SK-N-SH (cell line): Measurements from ENCODE around the gene CAMK2B. TPM values are rescaled to one million over a fixed set of nuclear protein-coding genes. Genes with fewer than 3 reads are reported as not detected.

Experiments
- CTCF ChIA-PET: fragments of 300-600, 350-600 bp; formaldehyde crosslinking; extraction: SDS; loops from one replicate; lab custom pipeline; 2021; lab: Yijun Ruan, JAX
- POLR2A ChIA-PET: fragments of 350-600 bp; sonication (Branson Sonifier 250); formaldehyde crosslinking; extraction: SDS; loops from one replicate; lab custom pipeline; 2020; ENCODE audit warnings: antibody characterized with exemption, inconsistent platforms; lab: Yijun Ruan, JAX
- DNase-seq: peaks from one replicate; pipeline ENCODE4 v3.0.0; 2012
- H2AFZ ChIP-seq: fragments of 200-600 bp; sonication (generic); 2 replicates; pipeline ENCODE4 v1.8.1; 2016; ENCODE audit warnings: antibody characterized with exemption, mild to moderate bottlenecking, low read depth
- H3F3A ChIP-seq: fragments of 200-600 bp; sonication (generic); replicated peaks from 2 replicates; pipeline ENCODE3; 2016; ENCODE audit warnings: antibody characterized with exemption, mild to moderate bottlenecking; ENCODE audit not compliant: insufficient read depth
- H3K27ac ChIP-seq, 2 experiments: fragments of 200-500 bp in 1 of 2; fragments of 200-600 bp in 1 of 2; sonication (Bioruptor generic) in 1 of 2; sonication (generic), shearing (Covaris generic) in 1 of 2; 2 replicates each; pipeline versions ENCODE4 v1.5.1 to v1.6.1; 2014 to 2016; ENCODE audit warnings: low read depth in 2 of 2, inconsistent platforms in 1 of 2, low read length in 1 of 2, mild to moderate bottlenecking in 1 of 2, mixed read lengths in 1 of 2
- H3K27me3 ChIP-seq: fragments of 200-600 bp; sonication (generic), shearing (Covaris generic); 2 replicates; pipeline ENCODE4 v1.6.1; 2016; ENCODE audit warnings: mixed run types; ENCODE audit not compliant: insufficient read depth
- H3K36me3 ChIP-seq, 2 experiments: fragments of 200-500 bp in 1 of 2; fragments of 200-600 bp in 1 of 2; sonication (Bioruptor generic) in 1 of 2; sonication (generic) in 1 of 2; replicated peaks in 1 of 2; 2 replicates each; pipeline versions ENCODE3 to v1.5.1; 2014 to 2016; ENCODE audit warnings: low read length in 1 of 2, mild to moderate bottlenecking in 1 of 2; ENCODE audit not compliant: insufficient read depth in 2 of 2, control insufficient read depth in 1 of 2
- H3K4me1 ChIP-seq, 2 experiments: fragments of 200-500 bp in 1 of 2; fragments of 200-600 bp in 1 of 2; sonication (Bioruptor generic) in 1 of 2; sonication (generic), shearing (Covaris generic) in 1 of 2; 2 replicates each; pipeline versions ENCODE4 v1.5.1 to v1.6.1; 2014 to 2016; ENCODE audit warnings: low read depth in 1 of 2, low read length in 1 of 2, mixed run types in 1 of 2; ENCODE audit not compliant: insufficient read depth in 2 of 2, control insufficient read depth in 1 of 2
- H3K4me2 ChIP-seq: fragments of 200-600 bp; sonication (generic), shearing (Covaris generic); 2 replicates; pipeline ENCODE4 v1.6.1; 2017; ENCODE audit warnings: mixed run types
- H3K4me3 ChIP-seq, 2 experiments: fragments of 200-500 bp in 1 of 2; fragments of 200-600 bp in 1 of 2; sonication (Bioruptor generic) in 1 of 2; sonication (generic), shearing (Covaris generic) in 1 of 2; 2 replicates each; pipeline versions ENCODE4 v1.5.1 to v1.8.1; 2014 to 2016; ENCODE audit warnings: low read depth in 2 of 2, inconsistent platforms in 1 of 2, low read length in 1 of 2, mild to moderate bottlenecking in 1 of 2, mixed read lengths in 1 of 2, moderate library complexity in 1 of 2
- H3K79me2 ChIP-seq: fragments of 200-600 bp; sonication (generic); 2 replicates; pipeline ENCODE4 v1.8.1; 2017; ENCODE audit warnings: mild to moderate bottlenecking; ENCODE audit not compliant: insufficient read depth
- H3K9ac ChIP-seq: fragments of 200-600 bp; sonication (generic); 2 replicates; pipeline ENCODE4 v1.6.1; 2017; ENCODE audit warnings: mixed run types
- H3K9me2 ChIP-seq: fragments of 200-600 bp; sonication (generic); 2 replicates; pipeline ENCODE4 v1.6.1; 2017; ENCODE audit warnings: mixed run types
- H3K9me3 ChIP-seq: fragments of 200-600 bp; sonication (generic); 2 replicates; pipeline ENCODE4 v1.6.1; 2017; ENCODE audit warnings: mixed run types, mild to moderate bottlenecking, moderate library complexity
- H4K20me1 ChIP-seq: fragments of 200-600 bp; sonication (generic); 2 replicates; pipeline ENCODE4 v1.6.1; 2017; ENCODE audit warnings: mild to moderate bottlenecking, mixed run types; ENCODE audit not compliant: insufficient read depth
- CHD2 ChIP-seq: fragments of 150-350 bp; IDR thresholded peaks from 2 replicates; pipeline ENCODE4 v1.6.1; 2018; ENCODE audit warnings: low read length; ENCODE audit not compliant: partially characterized antibody
- ELF1 ChIP-seq: IDR thresholded peaks from 2 replicates; pipeline ENCODE4 v1.4.0; 2012
- EP300 ChIP-seq, 2 experiments: IDR thresholded peaks; 2 replicates each; pipeline versions ENCODE4 v1.4.0 to v1.6.1; 2012; ENCODE audit warnings: borderline replicate concordance in 1 of 2, low read depth in 1 of 2, low read length in 1 of 2
- FOSL2 ChIP-seq: IDR thresholded peaks from 2 replicates; pipeline ENCODE4 v1.4.0; 2012; ENCODE audit warnings: low read depth, mild to moderate bottlenecking, moderate library complexity, borderline replicate concordance
- FOXJ3 ChIP-seq: sonication (generic); formaldehyde crosslinking; IDR thresholded peaks from 2 replicates; pipeline ENCODE4 v1.5.1; 2020; ENCODE audit warnings: mild to moderate bottlenecking, missing genetic modification reagents
- GATA2 ChIP-seq: sonication (generic); formaldehyde crosslinking; IDR thresholded peaks from 2 replicates; pipeline ENCODE4 v1.5.0; 2020; ENCODE audit warnings: mild to moderate bottlenecking, missing genetic modification reagents
- JUND ChIP-seq: IDR thresholded peaks from 2 replicates; pipeline ENCODE4 v1.4.0; 2012
- NFIC ChIP-seq: IDR thresholded peaks from 2 replicates; pipeline ENCODE4 v1.4.0; 2012; ENCODE audit warnings: borderline replicate concordance
- POLR2AphosphoS5 ChIP-seq: IDR thresholded peaks from 2 replicates; pipeline ENCODE4 v1.6.1; 2012; ENCODE audit warnings: low read depth, low read length
- RAD21 ChIP-seq: IDR thresholded peaks from 2 replicates; pipeline ENCODE4 v1.6.1; 2012; ENCODE audit warnings: mild to moderate bottlenecking, low read length
- RFX5 ChIP-seq: IDR thresholded peaks from 2 replicates; pipeline ENCODE4 v1.6.1; 2012; ENCODE audit warnings: mild to moderate bottlenecking, improper control_type of control experiment, low read length
- TAF1 ChIP-seq: IDR thresholded peaks from 2 replicates; pipeline ENCODE4 v1.6.1; 2012; ENCODE audit warnings: low read depth, mild to moderate bottlenecking, low read length, moderate library complexity, borderline replicate concordance
- TCF12 ChIP-seq: IDR thresholded peaks from 2 replicates; pipeline ENCODE4 v1.4.0; 2012
- WGBS: methylation state at CpG from one replicate; pipeline ENCODE4 v1.1.6; 2017; ENCODE audit warnings: low lambda C conversion rate; 5-methylcytosine and 5-hydroxymethylcytosine counted together
- polyA plus RNA-seq, 3 experiments: library from polyadenylated mRNA; depleted of rRNA; stranded (reverse); fragments of >200 nt; gene quantifications; 2 replicates each; pipeline ENCODE4 v1.2.3, GENCODE V29; 2012
- TF ChIP-seq, protein P1 (sequence below): IDR thresholded peaks from 2 replicates; pipeline ENCODE4 v1.4.0; 2012; ENCODE audit warnings: low read depth, borderline replicate concordance
- TF ChIP-seq, protein P2 (sequence below): fragments of 150-350 bp; IDR thresholded peaks from 2 replicates; pipeline ENCODE4 v1.6.1; 2016; ENCODE audit warnings: mild to moderate bottlenecking, low read depth, low read length

Gene CAMK2B
- polyA plus RNA-seq, 1 of the 3 experiments (the other 2 are of a cell fraction), result 0.20 TPM

DNA sequence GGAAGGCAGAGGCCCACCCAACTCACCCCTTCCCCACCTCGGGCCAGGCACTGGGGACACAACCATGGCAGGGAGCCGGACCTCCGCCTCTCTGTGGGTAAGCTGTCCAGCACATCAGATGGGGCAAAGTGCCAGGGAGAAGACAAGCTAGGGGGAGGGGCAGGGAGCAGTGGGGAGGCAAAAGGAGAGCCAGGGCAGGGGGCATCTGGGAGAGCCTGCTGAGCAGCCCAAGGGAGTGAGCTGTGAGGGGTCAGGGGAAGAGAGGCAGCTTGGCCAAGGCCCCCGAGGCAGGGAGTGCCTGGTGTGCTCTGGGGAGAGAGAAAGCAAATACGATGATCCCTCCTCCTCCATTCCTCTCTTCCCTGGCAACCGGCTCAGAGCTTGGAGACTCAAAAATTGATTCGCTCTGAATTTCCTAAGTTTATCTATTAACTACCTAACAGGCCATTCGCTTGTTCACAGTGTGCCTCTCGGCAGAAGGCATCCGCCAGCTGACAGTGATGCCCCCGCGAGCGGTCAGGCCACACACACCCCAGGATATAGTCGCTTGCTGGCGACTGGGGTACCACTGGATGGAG, 4.5 kb downstream of the CAMK2B start:
- ChIA-PET CTCF (interaction anchor here (1.2 to 9.5 kb wide), 6 partner anchors 13 to 244 kb away, joined by 3 to 73 read pairs (median 3); no protein-coding TSS in a partner anchor), POLR2A (interaction anchor here (0.6 kb wide), 1 partner anchor 250 kb away, joined by 3 read pairs; no protein-coding TSS in a partner anchor)
- 54% methylated on average over 15 of the region's 15 CpGs for WGBS
- Histone ChIP-seq H3K4me1 (peaks cover 0 to 32% of the 10 kb centered on the region in 2 experiments; a peak in 2 of 4 replicates), H3K4me2 (no peak overlapping the region), H3F3A (no peaks in the 10 kb centered on the region), H2AFZ (no peak overlapping the region), H3K9me3 (no peaks in the 10 kb centered on the region; the same call in 1 of the 2 replicates), H3K79me2 (no peaks in the 10 kb centered on the region), H3K36me3 (no peaks in the 10 kb centered on the region), H3K4me3 (no peak overlapping the region), H3K27me3 (peaks cover 27% of the 10 kb centered on the region), H3K9ac (no peak overlapping the region), H3K9me2 (no peaks in the 10 kb centered on the region), H3K27ac (peak overlapping the region in 1 of 2 experiments; percentile 58; a peak in 2 of 4 replicates), H4K20me1 (no peaks in the 10 kb centered on the region)
- DNase-seq, result peak; percentile 85
- TF ChIP-seq FOSL2 (no peak), NFIC (no peak), RFX5 (peak; percentile 92), TAF1 (no peak), ELF1 (no peak), GATA2 (CRISPR knock-in tag) (peak; percentile 85), FOXJ3 (CRISPR knock-in tag) (no peak), CHD2 (peak; percentile 14), TCF12 (no peak), RAD21 (0 out of 2 replicates have a peak, but pooled peaks have one; percentile 19), EP300 (IDR thresholded peaks at IDR 0.05; ENCODE audit: borderline replicate concordance in 1 of 2, low read depth in 1 of 2, low read length in 1 of 2) (0 out of 4 replicates have a peak, but pooled peaks of 1 of the 2 experiments have one; percentile 17)
- TF ChIP-seq, protein P1, sequence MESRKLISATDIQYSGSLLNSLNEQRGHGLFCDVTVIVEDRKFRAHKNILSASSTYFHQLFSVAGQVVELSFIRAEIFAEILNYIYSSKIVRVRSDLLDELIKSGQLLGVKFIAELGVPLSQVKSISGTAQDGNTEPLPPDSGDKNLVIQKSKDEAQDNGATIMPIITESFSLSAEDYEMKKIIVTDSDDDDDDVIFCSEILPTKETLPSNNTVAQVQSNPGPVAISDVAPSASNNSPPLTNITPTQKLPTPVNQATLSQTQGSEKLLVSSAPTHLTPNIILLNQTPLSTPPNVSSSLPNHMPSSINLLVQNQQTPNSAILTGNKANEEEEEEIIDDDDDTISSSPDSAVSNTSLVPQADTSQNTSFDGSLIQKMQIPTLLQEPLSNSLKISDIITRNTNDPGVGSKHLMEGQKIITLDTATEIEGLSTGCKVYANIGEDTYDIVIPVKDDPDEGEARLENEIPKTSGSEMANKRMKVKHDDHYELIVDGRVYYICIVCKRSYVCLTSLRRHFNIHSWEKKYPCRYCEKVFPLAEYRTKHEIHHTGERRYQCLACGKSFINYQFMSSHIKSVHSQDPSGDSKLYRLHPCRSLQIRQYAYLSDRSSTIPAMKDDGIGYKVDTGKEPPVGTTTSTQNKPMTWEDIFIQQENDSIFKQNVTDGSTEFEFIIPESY, result no peak

DNA sequence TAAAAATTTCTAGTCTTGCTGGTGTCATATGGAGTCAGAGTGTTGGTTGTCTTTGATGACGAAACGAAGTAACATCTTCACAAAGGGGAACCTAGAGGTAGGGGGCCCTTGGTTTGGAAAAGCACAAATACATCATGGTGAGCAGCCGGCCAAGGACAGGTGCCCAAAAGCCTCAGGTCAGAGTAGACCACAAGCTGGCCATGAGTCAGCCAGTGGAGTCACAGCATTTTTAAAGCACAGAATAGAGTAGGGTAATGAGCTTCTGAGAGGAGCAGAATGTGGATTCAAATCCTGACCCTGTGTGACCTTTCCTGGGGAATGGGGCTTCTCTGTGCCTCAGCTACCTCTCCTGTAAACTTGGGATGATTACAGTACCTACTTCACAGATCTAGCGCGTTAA, 5.3 kb downstream of the CAMK2B start:
- no peak for DNase-seq
- H3F3A ChIP-seq, result no peaks in the 10 kb centered on the region
- H3K27ac ChIP-seq, result no peak overlapping the region
- TF ChIP-seq NFIC (no peak), POLR2AphosphoS5 (no peak), JUND (no peak)
- TF ChIP-seq, protein P2, sequence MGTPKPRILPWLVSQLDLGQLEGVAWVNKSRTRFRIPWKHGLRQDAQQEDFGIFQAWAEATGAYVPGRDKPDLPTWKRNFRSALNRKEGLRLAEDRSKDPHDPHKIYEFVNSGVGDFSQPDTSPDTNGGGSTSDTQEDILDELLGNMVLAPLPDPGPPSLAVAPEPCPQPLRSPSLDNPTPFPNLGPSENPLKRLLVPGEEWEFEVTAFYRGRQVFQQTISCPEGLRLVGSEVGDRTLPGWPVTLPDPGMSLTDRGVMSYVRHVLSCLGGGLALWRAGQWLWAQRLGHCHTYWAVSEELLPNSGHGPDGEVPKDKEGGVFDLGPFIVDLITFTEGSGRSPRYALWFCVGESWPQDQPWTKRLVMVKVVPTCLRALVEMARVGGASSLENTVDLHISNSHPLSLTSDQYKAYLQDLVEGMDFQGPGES, result no peak
- H3K79me2 ChIP-seq, result no peaks in the 10 kb centered on the region
- no peaks in the 10 kb centered on the region for H3K9me2 ChIP-seq
- ChIA-PET CTCF (interaction anchor here (1.2 to 9.5 kb wide), 6 partner anchors 10 to 245 kb away, joined by 3 to 73 read pairs (median 4); no protein-coding TSS in a partner anchor), POLR2A (no interaction called here)
- H4K20me1 ChIP-seq, result no peaks in the 10 kb centered on the region
- peaks cover 0 to 30% of the 10 kb centered on the region in 2 experiments; a peak in 2 of 4 replicates for H3K4me1 ChIP-seq
- 92% methylated on average over 5 of the region's 5 CpGs for WGBS
- no peak overlapping the region for H3K4me2 ChIP-seq
- H2AFZ ChIP-seq, result no peak overlapping the region
- no peaks in the 10 kb centered on the region for H3K36me3 ChIP-seq
- H3K9ac ChIP-seq, result no peak overlapping the region
- H3K27me3 ChIP-seq, result peaks cover 24% of the 10 kb centered on the region
- H3K4me3 ChIP-seq, result no peak overlapping the region
- H3K9me3 ChIP-seq, result no peaks in the 10 kb centered on the region; the same call in 1 of the 2 replicates
